CD4-positive, CD25-positive, alpha-beta regulatory T cell (primary cell): ENCODE data around the gene NBAS. TPM values are rescaled to one million over a fixed set of nuclear protein-coding genes. Genes with fewer than 3 reads are reported as not detected.
A peak's percentile ranks its signal among the peaks of the same experiment; 100 is the strongest.
"Not testable (repeated sequence)": the region's sequence is repeated elsewhere in the genome, so short reads cannot be mapped to it uniquely, and the experiment has no call there.

Experiments
- ATAC-seq, 2 donors: fragments of 150-1000 bp; cut with Tn5 transposase; one replicate each; pipeline ENCODE4 v1.10.0; 2021; ENCODE audit warnings: low read depth in 2 of 2, moderate number of reproducible peaks in 2 of 2, moderate library complexity in 1 of 2
- DNase-seq, 3 donors: peaks; one replicate each; pipeline versions ENCODE4 v3.0.0 to v3.0.0-alpha.2; 2012 to 2022; ENCODE audit warnings: mixed read lengths in 1 of 3
- H3K27ac ChIP-seq: one replicate; pipeline ENCODE4 v1.7.0; 2013; ENCODE audit warnings: mild to moderate bottlenecking, low read length; ENCODE audit not compliant: insufficient read depth, poor library complexity, severe bottlenecking
- H3K27me3 ChIP-seq: one replicate; pipeline ENCODE4 v1.7.0; 2013; ENCODE audit warnings: low read length; ENCODE audit not compliant: control insufficient read depth, insufficient read depth
- H3K36me3 ChIP-seq: one replicate; pipeline ENCODE4 v1.7.0; 2013; ENCODE audit warnings: mild to moderate bottlenecking, low read length, moderate library complexity; ENCODE audit not compliant: control insufficient read depth, insufficient read depth
- H3K4me1 ChIP-seq: 2 replicates; pipeline ENCODE4 v1.7.0; 2013; ENCODE audit warnings: mild to moderate bottlenecking, low read length; ENCODE audit not compliant: insufficient read depth, control insufficient read depth, poor library complexity, severe bottlenecking
- H3K4me3 ChIP-seq: one replicate; pipeline ENCODE4 v1.7.0; 2013; ENCODE audit warnings: low read depth, mild to moderate bottlenecking, low read length, moderate library complexity
- H3K9me3 ChIP-seq, 2 experiments: 1 replicate in 1 of 2; 2 replicates in 1 of 2; pipeline ENCODE4 v1.7.0; 2013; ENCODE audit warnings: low read length in 2 of 2, mild to moderate bottlenecking in 1 of 2, moderate library complexity in 1 of 2; ENCODE audit not compliant: control insufficient read depth in 2 of 2
- H3K27ac Mint-ChIP-seq, 3 donors: one replicate each; pipeline ENCODE4 v1.8.0; 2020 to 2022; ENCODE audit warnings: mild to moderate bottlenecking in 3 of 3, mixed read lengths in 3 of 3, moderate library complexity in 2 of 3
- H3K27me3 Mint-ChIP-seq: one replicate; pipeline ENCODE4 v1.8.0; 2022; ENCODE audit warnings: mild to moderate bottlenecking, mixed read lengths
- H3K36me3 Mint-ChIP-seq: one replicate; pipeline ENCODE4 v1.8.0; 2020; ENCODE audit warnings: mixed read lengths
- H3K4me1 Mint-ChIP-seq, 4 donors: one replicate each; pipeline ENCODE4 v1.8.0; 2020 to 2022; ENCODE audit warnings: mixed read lengths in 4 of 4, mild to moderate bottlenecking in 1 of 4
- H3K4me3 Mint-ChIP-seq, 4 donors: one replicate each; pipeline ENCODE4 v1.8.0; 2020 to 2022; ENCODE audit warnings: mild to moderate bottlenecking in 4 of 4, mixed read lengths in 4 of 4, moderate library complexity in 3 of 4
- H3K9me3 Mint-ChIP-seq, 7 donors: one replicate each; pipeline ENCODE4 v1.8.0; 2020 to 2022; ENCODE audit warnings: mixed read lengths in 7 of 7, mild to moderate bottlenecking in 3 of 7, moderate library complexity in 2 of 7
- polyA plus RNA-seq, 4 donors: library from polyadenylated mRNA; unstranded; fragments of 300-500 nt; fragmentation: Illumina TruSeq; gene quantifications; one replicate each; pipeline ENCODE4 v1.2.3, GENCODE V29; 2021
- total RNA-seq: library from RNA; stranded (reverse); gene quantifications from one replicate; pipeline ENCODE4 v1.2.3, GENCODE V29; 2022

The NBAS gene
- total and polyA plus RNA-seq, 5 donors from 2014 or later: 18.5 to 31.9 (median 19.5) TPM

- ATAC-seq: no peak
- H3K9me3 ChIP-seq: no peaks in the 10 kb centered on the region
- DNase-seq: no peak
- H3K27ac ChIP-seq: no peak overlapping the region
- Mint-ChIP-seq H3K4me1 (peaks cover 7 to 24% (median 17%) of the 10 kb centered on the region in 4 donors), H3K27ac (no peak overlapping the region), H3K36me3 (peaks cover 24% of the 10 kb centered on the region), H3K27me3 (no peaks in the 10 kb centered on the region), H3K9me3 (peaks cover 0 to 1% (median 0%) of the 10 kb centered on the region in 7 donors), H3K4me3 (no peak overlapping the region)
- no peaks in the 10 kb centered on the region for H3K27me3 ChIP-seq
- no peak overlapping the region for H3K4me3 ChIP-seq
- peaks cover 6% of the 10 kb centered on the region for H3K36me3 ChIP-seq
- H3K4me1 ChIP-seq: no peaks in the 10 kb centered on the region
These were observed 16.9 kb downstream of the NBAS start for GRCh38 chr2:15544227-15544626.

GRCh38 chr2:15543541-15543940 lies 17.6 kb downstream of the NBAS start:
- H3K27ac ChIP-seq: no peak overlapping the region
- no peak for ATAC-seq
- no peak for DNase-seq
- no peaks in the 10 kb centered on the region for H3K27me3 Mint-ChIP-seq
- no peak overlapping the region for H3K4me3 ChIP-seq
- peaks cover 7% of the 10 kb centered on the region for H3K36me3 ChIP-seq
- H3K4me3 Mint-ChIP-seq: no peak overlapping the region
- H3K36me3 Mint-ChIP-seq: peaks cover 21% of the 10 kb centered on the region
- peaks cover 0 to 1% (median 0%) of the 10 kb centered on the region in 7 donors for H3K9me3 Mint-ChIP-seq
- no peaks in the 10 kb centered on the region for H3K9me3 ChIP-seq
- no peak overlapping the region for H3K27ac Mint-ChIP-seq
- peaks cover 7 to 21% (median 19%) of the 10 kb centered on the region in 4 donors for H3K4me1 Mint-ChIP-seq
- no peaks in the 10 kb centered on the region for H3K27me3 ChIP-seq
- no peaks in the 10 kb centered on the region for H3K4me1 ChIP-seq

- no peak overlapping the region for H3K27ac Mint-ChIP-seq
- ATAC-seq: no peak
- peaks cover 7 to 21% (median 19%) of the 10 kb centered on the region in 4 donors for H3K4me1 Mint-ChIP-seq
These were observed 18.1 kb downstream of the NBAS start for GRCh38 chr2:15543053-15543452.

GRCh38 chr2:15542269-15542668 lies 18.9 kb downstream of the NBAS start:
- not testable (repeated sequence) for ATAC-seq, H3K4me3 ChIP-seq, DNase-seq, H3K27me3 ChIP-seq, H3K4me1 ChIP-seq, H3K27me3 Mint-ChIP-seq, H3K9me3 ChIP-seq, H3K27ac ChIP-seq, H3K27ac Mint-ChIP-seq, H3K9me3 Mint-ChIP-seq, H3K4me3 Mint-ChIP-seq
- Mint-ChIP-seq H3K4me1 (peaks cover 7 to 21% (median 19%) of the 10 kb centered on the region in 4 donors), H3K36me3 (peaks cover 17% of the 10 kb centered on the region)
- H3K36me3 ChIP-seq: peaks cover 10% of the 10 kb centered on the region

More at GRCh38 chr2:15543053-15543452, 18.1 kb downstream of the NBAS start:
- Histone ChIP-seq H3K9me3 (no peaks in the 10 kb centered on the region), H3K27me3 (no peaks in the 10 kb centered on the region), H3K4me1 (no peaks in the 10 kb centered on the region), H3K36me3 (peaks cover 6% of the 10 kb centered on the region), H3K27ac (no peak overlapping the region), H3K4me3 (no peak overlapping the region)
- Mint-ChIP-seq H3K27me3 (no peaks in the 10 kb centered on the region), H3K36me3 (peaks cover 17% of the 10 kb centered on the region), H3K9me3 (peaks cover 0 to 1% (median 0%) of the 10 kb centered on the region in 7 donors), H3K4me3 (no peak overlapping the region)
- DNase-seq: no peak

GRCh38 chr2:15540523-15540922 lies 20.6 kb downstream of the NBAS start:
- H3K27ac Mint-ChIP-seq: peak overlapping the region in 2 of 3 donors; percentile 32 to 38
- not testable (repeated sequence) for H3K4me3 ChIP-seq, H3K27ac ChIP-seq, H3K4me1 ChIP-seq, DNase-seq, H3K4me3 Mint-ChIP-seq, H3K27me3 ChIP-seq, ATAC-seq, H3K9me3 ChIP-seq, H3K27me3 Mint-ChIP-seq, H3K9me3 Mint-ChIP-seq
- peaks cover 16% of the 10 kb centered on the region for H3K36me3 ChIP-seq
- peaks cover 20% of the 10 kb centered on the region for H3K36me3 Mint-ChIP-seq
- H3K4me1 Mint-ChIP-seq: peaks cover 8 to 18% (median 17%) of the 10 kb centered on the region in 4 donors

- H3K9me3 ChIP-seq: no peaks in the 10 kb centered on the region
- peak overlapping the region in 2 of 3 donors; percentile 32 to 38 for H3K27ac Mint-ChIP-seq
- H3K4me3 ChIP-seq: no peak overlapping the region
- H3K4me1 ChIP-seq: no peaks in the 10 kb centered on the region
- no peaks in the 10 kb centered on the region for H3K27me3 Mint-ChIP-seq
- peaks cover 16% of the 10 kb centered on the region for H3K36me3 ChIP-seq
- no peak overlapping the region for H3K27ac ChIP-seq
- H3K4me1 Mint-ChIP-seq: peaks cover 8 to 17% (median 13%) of the 10 kb centered on the region in 4 donors
- peaks cover 20% of the 10 kb centered on the region for H3K36me3 Mint-ChIP-seq
- ATAC-seq: no peak
- H3K9me3 Mint-ChIP-seq: peaks cover 0 to 1% (median 0%) of the 10 kb centered on the region in 7 donors
- DNase-seq: no peak
- H3K27me3 ChIP-seq: no peaks in the 10 kb centered on the region
- no peak overlapping the region for H3K4me3 Mint-ChIP-seq
These were observed 21.1 kb downstream of the NBAS start for GRCh38 chr2:15539999-15540398.

- H3K9me3 ChIP-seq: no peaks in the 10 kb centered on the region
- ATAC-seq (no peak), DNase-seq (no peak)
- H3K4me3 ChIP-seq: no peak overlapping the region
- peak overlapping the region in 1 of 3 donors; percentile 43 for H3K27ac Mint-ChIP-seq
- peaks cover 24% of the 10 kb centered on the region for H3K36me3 Mint-ChIP-seq
- H3K27ac ChIP-seq: no peak overlapping the region
- no peak overlapping the region for H3K4me3 Mint-ChIP-seq
- peaks cover 8 to 19% (median 11%) of the 10 kb centered on the region in 4 donors for H3K4me1 Mint-ChIP-seq
- no peaks in the 10 kb centered on the region for H3K4me1 ChIP-seq
- peaks cover 23% of the 10 kb centered on the region for H3K36me3 ChIP-seq
- H3K27me3 Mint-ChIP-seq: no peaks in the 10 kb centered on the region
- peaks cover 0 to 1% (median 0%) of the 10 kb centered on the region in 7 donors for H3K9me3 Mint-ChIP-seq
- no peaks in the 10 kb centered on the region for H3K27me3 ChIP-seq
These were observed 22.3 kb downstream of the NBAS start for GRCh38 chr2:15538792-15539191.

- DNase-seq (no peak), ATAC-seq (no peak)
- no peaks in the 10 kb centered on the region for H3K4me1 ChIP-seq
- H3K27me3 Mint-ChIP-seq: no peaks in the 10 kb centered on the region
- peaks cover 39% of the 10 kb centered on the region for H3K36me3 ChIP-seq
- H3K4me1 Mint-ChIP-seq: peaks cover 0 to 7% (median 4%) of the 10 kb centered on the region in 4 donors
- H3K27ac ChIP-seq: no peak overlapping the region
- no peak overlapping the region for H3K4me3 ChIP-seq
- H3K27me3 ChIP-seq: no peaks in the 10 kb centered on the region
- H3K4me3 Mint-ChIP-seq: no peak overlapping the region
- no peaks in the 10 kb centered on the region for H3K9me3 ChIP-seq
- peaks cover 40% of the 10 kb centered on the region for H3K36me3 Mint-ChIP-seq
- H3K27ac Mint-ChIP-seq: no peak overlapping the region
- no peaks in the 10 kb centered on the region for H3K9me3 Mint-ChIP-seq
These were observed 27.2 kb downstream of the NBAS start for GRCh38 chr2:15533860-15534480.
